ENCODE data around the gene CDCA5.

The CDCA5 gene

GRCh38 chr11:65067446-65067845 lies 16.4 kb downstream of the CDCA5 start:
- DNase-seq = no peak

GRCh38 chr11:65066805-65067291 lies 17.0 kb downstream of the CDCA5 start:
- DNase-seq = no peak

- no peak for DNase-seq
These were observed 17.5 kb downstream of the CDCA5 start for GRCh38 chr11:65066315-65066714.

DNA sequence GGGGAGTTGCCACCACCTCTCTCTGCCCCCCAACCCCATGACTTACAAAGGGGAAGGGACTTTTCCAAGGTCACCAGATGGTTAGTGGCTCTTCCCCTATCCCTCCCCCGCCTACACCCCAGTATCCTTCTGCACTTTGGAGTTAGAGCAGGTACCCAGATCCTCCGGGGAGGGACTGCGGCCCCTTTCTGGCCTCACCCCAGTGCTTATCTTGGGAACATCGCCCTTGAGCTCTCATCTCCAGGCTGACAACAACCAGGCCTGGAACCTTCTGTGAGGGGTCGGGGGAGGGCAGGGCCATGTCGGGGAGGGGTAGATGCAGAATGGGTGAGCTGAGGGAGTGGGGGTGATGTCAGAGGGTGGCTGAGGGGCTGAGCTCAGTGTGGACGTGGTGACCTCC lies 18.0 kb downstream of the CDCA5 start:
- no peak for DNase-seq

DNA sequence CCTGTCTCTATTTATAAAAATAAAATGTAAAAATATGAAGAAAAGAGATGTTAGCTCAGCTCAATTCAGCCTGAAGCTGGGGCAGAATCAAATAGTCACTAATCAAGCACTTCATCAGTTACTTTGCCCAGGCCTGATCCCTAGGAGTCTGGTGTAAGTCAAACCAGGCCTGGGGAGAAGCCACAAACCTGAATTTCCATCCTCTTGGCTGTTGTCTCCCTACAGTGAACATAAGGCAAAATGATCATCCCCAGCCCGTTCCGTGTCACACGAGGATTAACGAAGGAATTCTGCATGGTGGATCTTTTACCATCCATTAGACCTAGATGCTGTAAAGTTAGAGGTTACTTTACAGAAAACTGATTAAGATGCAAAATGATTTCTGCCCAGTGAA lies 19.0 kb downstream of the CDCA5 start:
- DNase-seq = no peak

DNA sequence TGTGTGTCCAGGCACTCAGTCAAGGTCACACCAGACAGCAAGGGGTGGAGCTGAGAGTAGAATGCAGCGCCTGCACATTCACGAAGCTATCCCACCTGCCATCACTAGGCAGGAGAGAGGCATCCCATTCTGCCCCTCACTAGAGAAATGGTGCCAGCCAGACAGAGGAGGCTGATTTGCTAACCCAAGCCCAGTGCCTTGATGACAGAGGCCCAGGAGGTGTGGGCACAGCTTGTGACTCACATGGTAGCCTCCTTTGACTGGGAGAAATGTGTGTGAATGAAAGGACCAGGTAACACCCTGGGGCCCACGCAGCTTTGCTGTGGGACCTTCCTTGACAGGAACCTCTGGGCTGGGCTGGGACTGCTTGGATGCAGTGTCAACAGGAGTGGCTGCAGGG lies 20.3 kb downstream of the CDCA5 start:
- no peak for DNase-seq

- DNase-seq = no peak
These were observed 22.9 kb downstream of the CDCA5 start for GRCh38 chr11:65060913-65061408.

GRCh38 chr11:65059959-65060824 lies 23.6 kb downstream of the CDCA5 start:
- DNase-seq = no peak

GRCh38 chr11:65059523-65059922 lies 24.3 kb downstream of the CDCA5 start:
- DNase-seq = no peak

GRCh38 chr11:65058419-65059054 lies 25.3 kb downstream of the CDCA5 start, which contains the start of gene NAALADL1:
Gene NAALADL1, minus strand, starts transcription at chr11:65058553. Its CDS starts 32 bp downstream, at chr11:65058521.
- no peak for DNase-seq

- DNase-seq = no peak
These were observed 25.8 kb downstream of the CDCA5 start for GRCh38 chr11:65058012-65058411.

DNA sequence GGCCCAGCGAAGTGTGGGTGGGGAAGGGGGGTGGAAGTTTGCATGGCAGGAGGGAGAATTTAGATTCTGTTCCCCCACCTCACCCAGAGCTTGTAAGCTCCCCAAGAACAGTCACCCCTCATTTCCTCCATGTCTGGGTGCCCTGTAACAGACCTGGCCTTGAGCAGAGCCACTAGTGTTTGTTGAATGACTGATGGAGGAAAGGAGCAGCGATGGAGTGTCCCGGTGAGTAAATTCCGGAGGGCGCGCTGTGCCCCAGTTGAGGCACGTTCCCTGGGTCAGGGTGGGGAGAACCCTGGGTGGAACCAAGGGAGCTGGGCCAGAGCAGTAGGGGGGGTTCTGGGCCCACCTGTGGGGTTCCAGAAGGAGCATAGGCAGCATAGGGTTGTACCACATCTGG lies 26.3 kb downstream of the CDCA5 start:
- no peak for DNase-seq

GRCh38 chr11:65056999-65057398 lies 26.8 kb downstream of the CDCA5 start:
- no peak for DNase-seq

GRCh38 chr11:65055538-65055937 lies 28.3 kb downstream of the CDCA5 start:
- no peak for DNase-seq

DNA sequence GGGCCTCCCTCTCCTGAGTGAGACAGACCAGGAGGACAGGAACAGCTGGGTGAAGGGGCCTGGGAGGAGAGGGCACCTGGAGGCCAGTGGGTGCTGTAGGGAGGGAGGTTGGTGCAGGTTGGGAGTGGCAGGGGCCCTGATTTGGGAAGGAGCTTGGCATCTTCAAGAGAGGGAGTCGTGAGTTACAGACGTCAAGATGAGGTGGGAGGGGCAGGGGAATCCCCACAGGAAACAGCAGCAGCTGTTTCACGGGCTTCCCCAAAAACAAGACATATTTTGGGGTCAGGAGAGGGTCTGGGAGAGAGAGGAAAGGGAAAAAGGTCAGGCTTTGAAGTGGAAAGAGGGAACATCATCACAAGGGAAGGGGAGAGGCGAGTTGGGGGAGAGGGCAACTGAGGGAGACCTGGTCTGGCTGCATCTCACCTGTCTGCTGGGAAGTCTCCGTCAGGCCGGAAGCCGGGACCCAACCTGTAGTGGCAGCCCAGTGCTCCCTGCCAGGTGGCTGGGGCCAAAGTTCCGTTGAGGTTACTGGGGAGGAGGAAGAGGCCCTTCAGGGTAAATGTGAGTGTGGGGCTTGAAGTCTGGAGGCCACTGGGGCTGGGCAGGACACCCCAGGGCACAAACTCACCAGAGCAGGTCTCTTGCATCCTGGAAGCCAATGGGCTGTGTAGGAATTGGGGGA lies 29.9 kb downstream of the CDCA5 start:
- no peak for DNase-seq

- peak; percentile 30 for DNase-seq
These were observed 32.4 kb downstream of the CDCA5 start for GRCh38 chr11:65051398-65051858.

DNA sequence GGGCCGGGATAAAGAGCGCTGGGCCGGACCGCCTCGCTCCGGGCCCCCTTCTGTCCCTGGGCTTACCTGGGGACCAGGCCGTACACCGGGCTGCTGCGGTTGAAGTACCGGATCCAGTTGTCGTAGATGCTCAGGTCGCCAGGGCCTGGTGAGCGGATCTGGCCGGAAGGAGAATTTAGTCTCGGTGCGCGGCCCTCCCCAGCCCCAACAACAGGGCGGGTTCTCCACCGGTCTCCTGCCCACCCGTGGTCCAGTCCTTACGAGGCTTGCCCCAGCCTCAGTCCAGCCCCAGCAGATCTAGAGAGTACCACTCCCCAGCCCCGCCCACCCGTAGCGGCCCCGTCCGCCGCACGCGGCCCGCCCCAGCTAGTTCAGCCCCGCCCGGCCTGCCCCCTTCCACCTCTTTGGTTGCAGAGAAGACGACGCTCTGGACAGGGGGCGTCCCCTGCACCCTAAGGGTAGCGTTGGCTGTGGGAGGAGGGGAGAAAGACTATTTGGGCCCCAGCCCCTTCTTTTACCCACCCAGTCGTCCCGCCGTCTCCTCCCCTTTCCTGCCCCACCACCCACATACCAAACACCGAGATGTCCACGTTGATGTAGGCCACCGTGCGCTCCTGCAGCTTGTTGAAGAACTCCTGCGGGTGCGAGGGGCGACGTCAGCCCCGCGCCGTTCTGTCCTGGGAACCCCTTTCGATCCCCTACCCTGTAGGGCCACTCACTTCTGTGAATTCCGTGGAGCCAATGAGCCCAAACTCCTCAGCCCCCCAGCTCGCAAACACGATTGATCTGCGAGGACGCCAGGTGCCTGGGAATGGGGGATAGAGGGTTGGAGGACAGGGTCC lies 36.0 kb downstream of the CDCA5 start:
- no peak for DNase-seq

- DNase-seq = no peak
These were observed 38.1 kb downstream of the CDCA5 start for GRCh38 chr11:65045728-65046127.

GRCh38 chr11:65045061-65045460 lies 38.8 kb downstream of the CDCA5 start:
- no peak for DNase-seq

- DNase-seq = no peak
These were observed 39.8 kb downstream of the CDCA5 start for GRCh38 chr11:65043881-65044501.

- DNase-seq = no peak
These were observed 40.9 kb downstream of the CDCA5 start for GRCh38 chr11:65042891-65043290.

Data from activated CD4-positive, alpha-beta T cell treated with anti-CD3 and anti-CD28 coated beads, Interleukin-10, Interleukin-2, amounts not matched to agents 100 ng/mL and 50 ng/mL, durations not matched to agents 16 hours and 8 hours (primary cell).